ENCODE data around the gene HJV.

GRCh38 chr1:145983206-145983675 lies 38.3 kb downstream of the HJV start:
- TF ChIP-seq EZH2 (IDR thresholded peaks at IDR 0.05; ENCODE audit: low read length, unreplicated experiment) (no peak), CTCF (conservative IDR thresholded peaks at IDR 0.05; ENCODE audit: low read depth, low read length) (no peak), EZH2phosphoT487 (IDR thresholded peaks at IDR 0.05; ENCODE audit: borderline replicate concordance, low read length) (no peak)
